Stimulated activated naive CD4-positive, alpha-beta T cell treated with Interleukin-2 at 50 U/mL for 16 hours (primary cell): ENCODE results near the gene FERD3L.

ENCODE experiments used
- DNase-seq: peaks from one replicate; lab custom pipeline; 2025; lab: John Stamatoyannopoulos, UW

The FERD3L gene

DNA sequence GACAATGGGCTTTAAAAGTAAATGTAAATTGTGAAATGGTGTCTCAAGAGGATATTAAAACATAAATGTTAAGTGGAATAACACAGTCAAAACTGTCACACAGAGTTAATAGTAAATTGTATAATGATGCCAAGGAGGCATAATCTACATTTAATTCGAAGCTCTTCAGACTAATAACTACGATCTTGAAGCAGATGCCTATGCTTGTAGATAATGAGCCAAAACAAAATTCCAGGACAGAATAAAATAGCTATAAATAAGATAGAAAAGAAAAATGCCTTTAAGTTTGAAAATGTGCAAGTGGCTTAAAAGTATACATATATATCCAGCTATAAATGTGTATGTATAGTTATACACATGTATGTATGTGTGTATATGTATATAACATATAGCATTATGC, 45.3 kb downstream of the FERD3L start:
- DNase-seq, result no peak

DNA sequence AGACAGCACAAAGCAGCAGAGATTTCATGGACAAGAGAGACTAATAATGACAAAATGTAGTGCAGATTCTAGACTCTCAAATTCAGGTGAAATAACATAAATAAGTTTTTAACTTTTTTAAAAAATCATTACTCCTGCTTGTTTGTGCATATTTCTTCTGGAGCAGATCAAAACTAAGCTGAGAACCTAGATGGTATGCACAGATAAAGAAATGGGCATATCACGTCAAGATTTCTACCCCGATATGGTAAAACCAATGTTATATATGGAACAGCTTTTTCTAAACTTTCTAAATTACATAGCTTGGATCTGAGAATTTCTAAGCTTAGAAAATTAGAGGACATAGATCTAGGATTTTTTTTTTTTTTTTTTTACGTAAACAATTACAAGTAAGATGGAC, 46.0 kb downstream of the FERD3L start:
- DNase-seq, result no peak

DNA sequence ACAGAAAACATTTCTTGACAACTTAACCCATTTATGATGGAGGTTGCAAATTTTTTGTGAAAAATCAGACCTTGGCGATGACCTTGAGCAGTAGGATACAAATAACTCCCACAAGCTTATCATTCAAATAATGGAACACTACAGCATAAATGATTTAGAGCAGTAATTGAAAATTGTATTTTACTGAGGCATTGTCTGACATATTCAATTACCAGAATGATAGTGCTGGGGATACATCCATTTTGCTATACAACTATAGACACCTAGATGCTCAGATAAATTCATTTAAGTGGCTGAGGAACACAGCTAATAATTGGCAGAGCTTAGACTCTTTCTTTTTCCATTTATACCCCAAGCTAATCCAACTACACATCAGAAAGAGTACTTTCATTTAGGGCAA, 46.7 kb downstream of the FERD3L start:
- DNase-seq, result no peak

DNA sequence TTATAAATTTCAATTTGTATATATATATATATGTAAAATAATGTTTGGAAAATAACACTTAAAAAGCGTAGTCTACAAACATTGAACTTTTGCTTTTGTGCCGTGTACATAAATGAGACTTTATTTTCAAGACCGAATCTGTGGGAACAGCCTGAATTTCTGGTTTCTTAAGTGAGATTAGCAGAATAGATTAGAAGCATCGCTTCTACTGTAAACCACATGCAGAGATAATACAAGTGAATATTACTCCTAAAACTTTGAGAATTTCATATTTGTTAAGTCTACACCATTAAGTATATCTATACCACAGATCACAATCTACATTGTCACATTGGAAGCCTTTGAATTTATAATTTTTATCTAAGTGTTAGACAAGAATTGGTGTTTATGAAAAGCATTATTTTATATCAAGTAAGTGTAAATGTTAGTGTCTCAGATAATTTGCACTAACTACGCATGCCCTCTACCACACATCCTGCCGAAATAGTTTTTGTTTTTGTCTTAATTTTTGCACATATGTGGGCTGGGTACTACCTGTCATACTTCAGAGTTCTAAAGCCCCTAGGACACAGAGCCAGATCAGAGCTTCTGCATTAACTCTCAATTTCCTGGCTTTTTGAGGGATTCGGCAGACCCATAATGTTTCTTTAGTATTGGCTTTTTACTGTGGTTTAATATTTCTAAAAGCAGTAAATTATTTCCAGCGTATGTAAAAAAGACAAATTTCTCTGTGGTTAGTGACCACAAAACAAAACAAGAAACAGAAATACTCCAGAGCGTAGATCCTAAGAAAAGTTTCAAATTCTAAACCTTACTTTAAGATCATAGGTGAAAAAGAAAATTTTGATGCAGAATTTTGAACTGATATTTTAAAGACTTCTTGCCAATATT, 47.8 kb downstream of the FERD3L start:
- DNase-seq, result no peak

DNA sequence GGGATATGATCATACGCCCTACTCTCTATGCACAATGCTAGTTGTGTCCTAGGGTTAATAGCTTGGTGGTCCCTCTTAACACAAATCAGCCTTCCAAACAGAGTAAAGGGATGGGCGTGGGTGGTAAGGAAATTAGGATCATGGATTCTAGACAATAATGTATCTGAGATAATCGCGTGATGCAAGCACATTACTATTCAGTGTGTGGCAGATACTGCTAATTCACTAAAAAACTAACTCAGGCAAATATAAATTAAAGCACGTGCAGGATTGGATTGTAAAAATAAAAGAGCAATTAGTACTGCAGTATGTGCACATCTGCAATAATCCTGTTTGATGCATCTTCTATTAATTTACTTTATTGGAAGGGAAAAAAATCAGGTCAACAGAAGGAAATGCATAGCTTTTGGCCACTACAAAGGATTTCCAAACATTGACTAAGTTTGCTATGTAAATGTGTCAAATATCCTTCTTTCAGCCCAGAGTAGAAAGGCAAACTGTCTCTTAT, 49.8 kb downstream of the FERD3L start:
- no peak for DNase-seq
